A673 (cell line): ENCODE results near the gene PRLR.

Experiments
- EZH2 ChIP-seq: fragments of 200-600 bp; sonication (generic); IDR thresholded peaks from 2 replicates; pipeline ENCODE4 v1.6.1; 2017; ENCODE audit warnings: borderline replicate concordance, low read depth, mild to moderate bottlenecking, mixed read lengths, antibody characterized with exemption, low read length; ENCODE audit not compliant: poor library complexity, severe bottlenecking
- TF ChIP-seq, protein P1 (sequence below): fragments of 300-800, 200-600 bp; sonication (generic); conservative IDR thresholded peaks from 2 replicates; pipeline ENCODE4 v1.5.1; 2017; ENCODE audit warnings: low read depth, mild to moderate bottlenecking, antibody characterized with exemption, low read length, moderate library complexity, mixed read lengths

DNA sequence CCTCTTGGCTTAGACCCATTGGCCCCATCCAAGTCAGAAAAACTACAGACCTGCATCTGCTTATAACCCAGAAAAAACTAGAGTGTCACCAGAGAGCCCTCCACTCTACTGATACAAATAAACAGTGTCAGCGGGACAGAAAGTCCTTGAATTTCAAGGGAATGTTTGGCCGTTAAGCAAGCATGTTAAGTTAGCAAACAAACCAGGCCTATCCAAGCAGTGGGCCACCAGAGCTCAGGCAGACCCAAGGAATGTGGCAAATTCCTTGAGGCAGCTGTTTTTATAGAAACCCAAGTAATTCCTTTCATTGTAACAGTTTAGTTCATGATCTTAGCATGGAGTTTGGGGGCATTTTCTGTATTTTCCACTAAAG is 70.9 kb downstream of the PRLR start:
- TF ChIP-seq, protein P1, sequence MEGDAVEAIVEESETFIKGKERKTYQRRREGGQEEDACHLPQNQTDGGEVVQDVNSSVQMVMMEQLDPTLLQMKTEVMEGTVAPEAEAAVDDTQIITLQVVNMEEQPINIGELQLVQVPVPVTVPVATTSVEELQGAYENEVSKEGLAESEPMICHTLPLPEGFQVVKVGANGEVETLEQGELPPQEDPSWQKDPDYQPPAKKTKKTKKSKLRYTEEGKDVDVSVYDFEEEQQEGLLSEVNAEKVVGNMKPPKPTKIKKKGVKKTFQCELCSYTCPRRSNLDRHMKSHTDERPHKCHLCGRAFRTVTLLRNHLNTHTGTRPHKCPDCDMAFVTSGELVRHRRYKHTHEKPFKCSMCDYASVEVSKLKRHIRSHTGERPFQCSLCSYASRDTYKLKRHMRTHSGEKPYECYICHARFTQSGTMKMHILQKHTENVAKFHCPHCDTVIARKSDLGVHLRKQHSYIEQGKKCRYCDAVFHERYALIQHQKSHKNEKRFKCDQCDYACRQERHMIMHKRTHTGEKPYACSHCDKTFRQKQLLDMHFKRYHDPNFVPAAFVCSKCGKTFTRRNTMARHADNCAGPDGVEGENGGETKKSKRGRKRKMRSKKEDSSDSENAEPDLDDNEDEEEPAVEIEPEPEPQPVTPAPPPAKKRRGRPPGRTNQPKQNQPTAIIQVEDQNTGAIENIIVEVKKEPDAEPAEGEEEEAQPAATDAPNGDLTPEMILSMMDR, result no peak
- no peak for TF ChIP-seq EZH2
